Chondrocyte (in vitro differentiated cells): ENCODE data around the gene ANXA2. TPM values are rescaled to one million over a fixed set of nuclear protein-coding genes. Genes with fewer than 3 reads are reported as not detected.
A peak's percentile ranks its signal among the peaks of the same experiment; 100 is the strongest.

Experiments used
- DNase-seq: peaks from one replicate; pipeline ENCODE4 v3.0.0; 2021; ENCODE audit warnings: mixed read lengths, low spot score
- H3K27ac Mint-ChIP-seq: one replicate; pipeline ENCODE4 v1.8.0; 2021; ENCODE audit warnings: mild to moderate bottlenecking, moderate library complexity, mixed read lengths; ENCODE audit not compliant: unreplicated experiment
- H3K27me3 Mint-ChIP-seq: 2 replicates; pipeline ENCODE4 v1.8.0; 2021; ENCODE audit warnings: low read depth, mixed read lengths
- H3K36me3 Mint-ChIP-seq: 2 replicates; pipeline ENCODE4 v1.8.0; 2021; ENCODE audit warnings: low read depth, mixed read lengths
- H3K4me1 Mint-ChIP-seq: 2 replicates; pipeline ENCODE4 v1.8.0; 2021; ENCODE audit warnings: low read depth, mild to moderate bottlenecking, mixed read lengths
- H3K4me3 Mint-ChIP-seq: one replicate; pipeline ENCODE4 v1.8.0; 2021; ENCODE audit warnings: mild to moderate bottlenecking, moderate library complexity, mixed read lengths; ENCODE audit not compliant: unreplicated experiment
- H3K9me3 Mint-ChIP-seq: 2 replicates; pipeline ENCODE4 v1.8.0; 2021; ENCODE audit warnings: low read depth, mixed read lengths
- total RNA-seq: library from RNA; stranded (reverse); gene quantifications from 3 replicates; pipeline ENCODE4 v1.2.1, GENCODE V29; 2021
- TF ChIP-seq, protein P1 (sequence below): fragments of 200-600 bp; sonication (generic); IDR thresholded peaks from 2 replicates; pipeline ENCODE4 v1.5.0; 2021; ENCODE audit warnings: antibody characterized with exemption, mild to moderate bottlenecking, moderate library complexity

The ANXA2 gene
- total RNA-seq, 1 donor from 2014 or later, result 2,819 TPM

DNA sequence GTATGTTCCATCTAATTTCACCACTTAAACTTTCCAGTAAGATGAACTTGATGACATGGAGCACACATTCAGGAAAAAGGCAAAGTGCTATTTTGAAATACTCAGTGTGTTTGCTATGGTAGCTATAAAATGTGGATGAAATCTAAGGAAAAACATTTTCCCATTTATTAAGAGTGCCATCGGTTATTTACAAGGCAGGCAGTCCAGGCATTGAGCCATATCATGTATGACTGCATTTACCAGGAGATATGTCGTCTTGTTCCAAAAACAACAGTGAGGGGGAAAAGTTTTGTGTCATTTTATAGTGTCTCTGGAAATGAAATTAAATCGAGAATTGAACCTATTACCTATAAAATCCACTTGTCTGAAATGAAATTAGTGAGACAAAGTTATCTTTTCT lies 13.7 kb downstream of the ANXA2 start:
- H3K27me3 Mint-ChIP-seq, result no peaks in the 10 kb centered on the region
- peaks cover 93% of the 10 kb centered on the region for H3K4me1 Mint-ChIP-seq
- no peaks in the 10 kb centered on the region for H3K9me3 Mint-ChIP-seq
- peak overlapping the region; percentile 5 for H3K4me3 Mint-ChIP-seq
- peaks cover 44% of the 10 kb centered on the region for H3K36me3 Mint-ChIP-seq
- TF ChIP-seq, protein P1, sequence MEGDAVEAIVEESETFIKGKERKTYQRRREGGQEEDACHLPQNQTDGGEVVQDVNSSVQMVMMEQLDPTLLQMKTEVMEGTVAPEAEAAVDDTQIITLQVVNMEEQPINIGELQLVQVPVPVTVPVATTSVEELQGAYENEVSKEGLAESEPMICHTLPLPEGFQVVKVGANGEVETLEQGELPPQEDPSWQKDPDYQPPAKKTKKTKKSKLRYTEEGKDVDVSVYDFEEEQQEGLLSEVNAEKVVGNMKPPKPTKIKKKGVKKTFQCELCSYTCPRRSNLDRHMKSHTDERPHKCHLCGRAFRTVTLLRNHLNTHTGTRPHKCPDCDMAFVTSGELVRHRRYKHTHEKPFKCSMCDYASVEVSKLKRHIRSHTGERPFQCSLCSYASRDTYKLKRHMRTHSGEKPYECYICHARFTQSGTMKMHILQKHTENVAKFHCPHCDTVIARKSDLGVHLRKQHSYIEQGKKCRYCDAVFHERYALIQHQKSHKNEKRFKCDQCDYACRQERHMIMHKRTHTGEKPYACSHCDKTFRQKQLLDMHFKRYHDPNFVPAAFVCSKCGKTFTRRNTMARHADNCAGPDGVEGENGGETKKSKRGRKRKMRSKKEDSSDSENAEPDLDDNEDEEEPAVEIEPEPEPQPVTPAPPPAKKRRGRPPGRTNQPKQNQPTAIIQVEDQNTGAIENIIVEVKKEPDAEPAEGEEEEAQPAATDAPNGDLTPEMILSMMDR, result no peak
- peak overlapping the region; percentile 95 for H3K27ac Mint-ChIP-seq
- no peak for DNase-seq

DNA sequence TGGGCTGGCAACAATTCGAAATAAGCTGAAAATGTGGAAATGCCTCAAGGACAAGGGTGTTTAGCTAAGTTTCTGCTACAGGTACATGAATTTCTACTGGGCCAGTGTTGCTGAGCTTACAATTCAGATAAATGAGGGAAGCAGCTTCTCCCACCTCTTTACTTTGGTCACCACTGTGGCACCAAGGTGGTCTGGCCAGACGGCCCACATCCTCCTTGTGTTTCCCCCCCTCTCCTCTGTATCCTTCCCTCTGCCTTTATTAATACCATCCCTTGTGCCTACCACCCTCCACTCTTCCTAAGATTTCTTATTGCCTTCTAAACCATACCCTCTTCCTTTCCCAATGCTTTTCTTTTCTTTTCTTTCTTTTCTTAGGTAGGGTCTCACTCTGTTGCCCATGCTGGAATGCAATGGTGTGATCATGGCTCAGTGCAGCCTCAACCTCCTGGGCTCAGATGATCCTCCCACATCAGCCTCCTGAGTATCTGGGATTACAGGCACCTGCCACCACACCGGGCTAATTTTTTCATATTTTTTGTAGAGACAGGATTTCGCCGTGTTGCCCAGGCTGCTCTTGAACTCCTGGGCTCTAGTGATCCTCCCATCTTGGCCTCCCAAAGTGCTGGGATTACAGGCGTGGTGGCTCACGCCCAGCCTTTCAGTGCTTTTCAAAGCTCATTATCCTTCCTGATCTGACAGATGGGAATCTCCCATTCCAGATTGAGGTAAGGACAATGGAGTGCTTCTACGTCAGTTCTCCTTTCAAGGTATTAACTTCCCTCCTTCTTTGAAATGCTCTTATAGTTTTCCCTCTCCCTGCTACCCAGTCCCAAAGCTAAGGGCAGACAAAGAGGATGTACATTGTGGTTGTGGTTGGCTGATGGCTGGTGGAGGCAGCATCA lies 14.8 kb downstream of the ANXA2 start:
- Mint-ChIP-seq H3K27ac (peak overlapping the region; percentile 95), H3K9me3 (no peaks in the 10 kb centered on the region), H3K4me1 (peaks cover 95% of the 10 kb centered on the region), H3K27me3 (no peaks in the 10 kb centered on the region), H3K4me3 (peak overlapping the region; percentile 16), H3K36me3 (peaks cover 43% of the 10 kb centered on the region)
- DNase-seq, result no peak
- TF ChIP-seq, protein P1, result no peak

DNA sequence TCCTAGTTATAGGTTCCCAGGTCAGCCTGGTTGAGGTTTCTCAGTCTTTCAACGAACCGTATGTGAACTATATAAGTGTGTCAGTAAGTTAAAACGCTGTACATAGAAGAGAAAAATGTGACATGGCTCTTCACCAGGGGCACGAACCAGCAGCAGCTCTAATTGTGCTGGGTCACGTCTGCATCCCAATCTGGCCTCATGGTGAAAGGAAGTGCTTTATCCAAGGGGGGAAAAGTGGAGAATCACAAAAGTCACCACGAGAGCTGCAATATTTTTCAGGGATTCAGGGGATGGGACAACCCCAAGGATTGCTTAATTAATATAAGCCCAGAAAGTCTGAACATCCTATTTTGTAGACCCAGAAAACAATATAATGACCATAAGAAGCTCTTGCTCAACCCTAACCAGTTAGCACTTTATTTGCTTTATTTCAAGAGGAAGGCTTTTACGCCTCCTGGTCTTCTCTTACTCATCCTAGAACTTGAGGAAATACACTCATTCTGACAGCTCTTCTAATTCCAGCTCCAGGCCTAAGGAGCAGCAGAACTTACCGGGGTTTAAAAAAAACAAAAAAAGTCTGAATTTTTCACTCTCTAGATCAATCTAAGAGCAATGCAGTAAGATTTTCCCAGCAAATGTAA lies 16.5 kb downstream of the ANXA2 start:
- TF ChIP-seq, protein P1, result no peak
- Mint-ChIP-seq H3K27ac (peak overlapping the region; percentile 95), H3K27me3 (no peaks in the 10 kb centered on the region), H3K36me3 (peaks cover 54% of the 10 kb centered on the region), H3K4me1 (peaks cover 94% of the 10 kb centered on the region), H3K9me3 (no peaks in the 10 kb centered on the region), H3K4me3 (no peak overlapping the region)
- no peak for DNase-seq

DNA sequence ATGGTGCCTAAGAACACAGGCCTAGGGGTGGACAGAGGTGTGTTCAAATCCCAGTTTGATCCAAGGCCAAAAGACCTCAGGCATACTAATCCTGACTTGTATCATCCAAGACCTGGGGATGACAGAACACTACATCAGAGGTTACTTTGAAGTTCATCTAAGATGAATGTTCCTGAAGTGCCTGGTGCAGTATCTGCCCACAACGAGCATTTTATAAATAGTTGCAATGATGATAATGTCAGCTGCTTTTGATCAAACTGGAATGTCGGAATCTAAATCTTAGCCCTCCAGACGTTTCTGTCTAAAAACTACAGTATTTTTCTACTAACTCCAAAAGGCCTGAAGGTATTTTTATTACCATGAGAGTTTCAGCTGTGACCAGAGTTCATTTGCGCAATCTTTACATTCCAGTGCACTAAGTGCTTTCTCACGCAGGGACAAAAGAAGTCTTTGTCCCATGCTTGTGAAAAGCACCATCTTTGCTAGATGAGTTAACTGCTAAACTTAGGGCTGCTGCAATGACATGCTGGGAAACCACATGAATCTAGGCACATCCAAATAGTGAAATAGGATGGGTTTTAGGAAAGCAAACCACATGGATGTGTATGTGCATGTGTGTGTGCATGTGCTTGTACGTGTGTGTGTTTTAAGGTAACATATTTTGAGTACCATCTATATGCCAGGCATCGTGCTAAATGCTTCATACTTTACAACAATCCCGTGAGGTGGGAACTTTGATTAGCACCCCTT lies 18.1 kb downstream of the ANXA2 start:
- peak overlapping the region; percentile 95 for H3K27ac Mint-ChIP-seq
- no peak overlapping the region for H3K4me3 Mint-ChIP-seq
- H3K9me3 Mint-ChIP-seq, result no peaks in the 10 kb centered on the region
- no peak for DNase-seq
- TF ChIP-seq, protein P1, result no peak
- H3K4me1 Mint-ChIP-seq, result peaks cover 97% of the 10 kb centered on the region
- H3K27me3 Mint-ChIP-seq, result no peaks in the 10 kb centered on the region
- peaks cover 64% of the 10 kb centered on the region for H3K36me3 Mint-ChIP-seq

DNA sequence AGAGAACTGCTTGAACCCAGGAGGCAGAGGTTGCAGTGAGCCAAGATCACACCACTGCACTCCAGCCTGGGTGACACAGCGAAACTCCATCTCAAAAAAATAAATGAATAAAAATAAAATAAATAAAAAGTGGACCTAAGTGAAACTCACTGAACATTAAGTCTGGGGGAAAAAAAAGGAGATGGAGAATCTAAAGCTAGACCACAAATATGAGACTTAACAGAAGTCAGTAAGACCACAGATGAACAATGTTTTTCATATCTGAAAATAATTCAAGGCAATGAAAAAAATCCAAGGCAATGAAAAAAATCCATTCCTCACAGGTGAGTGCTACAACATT lies 18.6 kb downstream of the ANXA2 start:
- Mint-ChIP-seq H3K9me3 (no peaks in the 10 kb centered on the region), H3K4me1 (peaks cover 97% of the 10 kb centered on the region), H3K4me3 (no peak overlapping the region), H3K27ac (peak overlapping the region; percentile 95), H3K27me3 (no peaks in the 10 kb centered on the region), H3K36me3 (peaks cover 58% of the 10 kb centered on the region)
- TF ChIP-seq, protein P1, result no peak
- DNase-seq, result no peak
